ENCODE data around the gene STARD3NL. TPM values are rescaled to one million over a fixed set of nuclear protein-coding genes. Genes with fewer than 3 reads are reported as not detected.

The STARD3NL gene
- total and polyA plus RNA-seq, 2 donors = 28.8 to 34.0 TPM

DNA sequence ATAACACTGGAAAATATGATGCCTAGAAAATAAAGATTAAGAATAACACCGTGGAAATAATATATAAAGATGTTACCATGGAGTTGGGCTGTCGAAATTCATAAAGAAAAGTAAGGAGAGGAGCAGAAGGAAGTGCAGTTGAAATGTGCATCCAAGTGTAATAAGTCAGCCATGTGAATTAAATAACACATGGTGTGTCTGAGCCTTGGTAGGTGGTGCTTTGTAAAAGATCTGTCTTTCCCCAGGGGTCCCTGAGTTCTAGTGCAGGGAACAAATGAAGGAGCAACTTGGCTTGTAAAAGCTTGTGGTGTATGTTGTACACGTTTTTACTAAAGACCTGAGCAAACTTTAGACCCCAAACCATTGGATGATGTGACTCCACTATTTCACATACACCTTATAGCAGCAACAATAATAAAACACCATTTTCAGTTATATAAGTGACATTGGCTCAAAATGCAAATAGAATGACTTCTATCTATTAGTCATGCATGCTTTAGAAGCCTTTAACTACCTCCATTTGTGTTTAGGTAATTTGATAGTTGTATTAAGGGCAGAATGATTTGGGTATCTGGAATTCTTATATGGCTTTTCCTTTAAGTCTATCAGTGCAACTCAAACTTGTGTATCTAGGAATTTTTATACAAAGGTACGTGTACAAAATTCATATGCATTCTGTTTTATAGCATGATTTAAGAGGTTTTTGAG lies 11.3 kb downstream of the STARD3NL start:
- Histone ChIP-seq H3K27me3 (ENCODE audit: control insufficient read depth in 2 of 2, insufficient read depth in 1 of 2, low read length in 1 of 2) (no peaks in the 10 kb centered on the region), H3K4me1 (ENCODE audit: control insufficient read depth in 2 of 2, insufficient read depth in 2 of 2, low read length in 2 of 2) (no peaks in the 10 kb centered on the region), H3K36me3 (ENCODE audit: control insufficient read depth in 2 of 2, insufficient read depth in 2 of 2, low read length in 1 of 2) (no peaks in the 10 kb centered on the region), H3K9me3 (ENCODE audit: control insufficient read depth in 2 of 2, insufficient read depth in 1 of 2, low read length in 1 of 2) (no peaks in the 10 kb centered on the region), H3K27ac (ENCODE audit: low read depth in 1 of 2, low read length in 1 of 2) (no peak overlapping the region), H3K4me3 (ENCODE audit: low read length in 2 of 2) (no peak overlapping the region)
- 88% methylated on average over 4 of the region's 4 CpGs for WGBS
- no peak for DNase-seq (ENCODE audit: low read depth in 6 of 9, low spot score in 9 of 9)

DNA sequence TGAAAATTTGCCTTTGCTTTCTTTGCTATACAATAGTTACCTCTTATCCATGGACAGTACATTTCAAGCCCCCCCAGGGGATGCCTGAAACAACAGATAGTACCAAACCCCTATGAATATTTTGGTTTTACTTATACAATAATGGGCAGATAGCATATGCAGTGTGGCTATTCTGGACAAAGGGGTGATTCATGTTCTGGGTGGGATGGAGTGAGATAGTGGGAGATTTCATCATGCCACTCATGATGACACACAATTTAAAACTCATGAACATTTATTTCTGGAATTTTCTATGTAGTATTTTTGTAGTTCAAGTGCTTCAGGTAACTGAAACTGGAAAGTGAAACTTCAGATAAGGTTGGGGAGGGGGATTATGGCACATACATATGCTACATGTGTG lies 12.0 kb downstream of the STARD3NL start:
- no peak overlapping the region for H3K27ac ChIP-seq (ENCODE audit: low read depth in 1 of 2, low read length in 1 of 2)
- H3K4me3 ChIP-seq (ENCODE audit: low read length in 2 of 2) = no peak overlapping the region
- H3K9me3 ChIP-seq (ENCODE audit: control insufficient read depth in 2 of 2, insufficient read depth in 1 of 2, low read length in 1 of 2) = no peaks in the 10 kb centered on the region
- H3K27me3 ChIP-seq (ENCODE audit: control insufficient read depth in 2 of 2, insufficient read depth in 1 of 2, low read length in 1 of 2) = no peaks in the 10 kb centered on the region
- H3K36me3 ChIP-seq (ENCODE audit: control insufficient read depth in 2 of 2, insufficient read depth in 2 of 2, low read length in 1 of 2) = no peaks in the 10 kb centered on the region
- H3K4me1 ChIP-seq (ENCODE audit: control insufficient read depth in 2 of 2, insufficient read depth in 2 of 2, low read length in 2 of 2) = no peaks in the 10 kb centered on the region
- no peak for DNase-seq (ENCODE audit: low read depth in 6 of 9, low spot score in 9 of 9)

DNA sequence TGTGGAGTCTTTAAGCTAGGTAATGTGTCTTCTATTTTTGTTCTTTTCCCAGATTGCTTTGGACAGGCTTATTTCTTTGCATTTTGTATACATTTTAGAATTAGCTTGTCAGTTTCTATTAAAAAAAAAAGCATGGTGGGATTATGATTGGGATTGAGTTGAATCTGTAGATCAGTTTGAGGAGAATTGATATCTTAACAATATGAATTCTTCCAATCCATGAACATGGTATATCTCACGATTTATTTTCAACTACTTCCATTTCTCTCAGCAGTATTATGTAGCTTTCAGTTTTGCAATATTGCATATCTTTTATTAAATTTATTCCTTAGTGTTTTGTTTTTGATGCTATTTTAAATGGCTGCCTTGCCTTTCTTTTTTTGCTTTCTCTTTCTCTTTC lies 13.7 kb downstream of the STARD3NL start:
- Histone ChIP-seq H3K4me1 (ENCODE audit: control insufficient read depth in 2 of 2, insufficient read depth in 2 of 2, low read length in 2 of 2) (no peaks in the 10 kb centered on the region), H3K4me3 (ENCODE audit: low read length in 2 of 2) (no peak overlapping the region), H3K9me3 (ENCODE audit: control insufficient read depth in 2 of 2, insufficient read depth in 1 of 2, low read length in 1 of 2) (no peaks in the 10 kb centered on the region), H3K36me3 (ENCODE audit: control insufficient read depth in 2 of 2, insufficient read depth in 2 of 2, low read length in 1 of 2) (no peaks in the 10 kb centered on the region), H3K27ac (ENCODE audit: low read depth in 1 of 2, low read length in 1 of 2) (no peak overlapping the region), H3K27me3 (ENCODE audit: control insufficient read depth in 2 of 2, insufficient read depth in 1 of 2, low read length in 1 of 2) (no peaks in the 10 kb centered on the region)
- no peak for DNase-seq (ENCODE audit: low read depth in 6 of 9, low spot score in 9 of 9)
- 97% methylated on average over 1 of the region's 1 CpG for WGBS

DNA sequence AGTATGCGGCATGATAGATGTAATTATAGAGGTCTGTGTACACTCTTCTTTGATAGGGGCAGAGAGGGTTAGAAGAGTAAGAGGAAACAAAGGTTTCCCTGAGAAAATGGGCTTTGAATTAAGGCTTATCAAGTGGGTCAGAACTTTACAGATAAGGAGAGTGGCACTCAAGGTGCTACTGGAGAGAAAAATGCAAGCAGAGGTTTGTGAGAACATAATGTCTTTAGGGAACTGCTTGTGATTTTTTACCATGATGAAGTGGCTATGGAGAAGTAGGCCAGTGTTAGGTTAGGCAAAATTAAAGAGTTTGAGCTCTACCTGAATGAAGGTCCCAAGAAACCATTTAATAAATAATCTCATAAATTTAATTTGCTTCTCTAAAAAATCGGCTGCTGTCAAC lies 14.3 kb downstream of the STARD3NL start:
- DNase-seq (ENCODE audit: low read depth in 6 of 9, low spot score in 9 of 9) = no peak
- no peaks in the 10 kb centered on the region for H3K27me3 ChIP-seq (ENCODE audit: control insufficient read depth in 2 of 2, insufficient read depth in 1 of 2, low read length in 1 of 2)
- H3K4me1 ChIP-seq (ENCODE audit: control insufficient read depth in 2 of 2, insufficient read depth in 2 of 2, low read length in 2 of 2) = no peaks in the 10 kb centered on the region
- H3K27ac ChIP-seq (ENCODE audit: low read depth in 1 of 2, low read length in 1 of 2) = no peak overlapping the region
- no peaks in the 10 kb centered on the region for H3K9me3 ChIP-seq (ENCODE audit: control insufficient read depth in 2 of 2, insufficient read depth in 1 of 2, low read length in 1 of 2)
- H3K36me3 ChIP-seq (ENCODE audit: control insufficient read depth in 2 of 2, insufficient read depth in 2 of 2, low read length in 1 of 2) = no peaks in the 10 kb centered on the region
- no peak overlapping the region for H3K4me3 ChIP-seq (ENCODE audit: low read length in 2 of 2)
- WGBS = 98% methylated on average over 2 of the region's 2 CpGs

DNA sequence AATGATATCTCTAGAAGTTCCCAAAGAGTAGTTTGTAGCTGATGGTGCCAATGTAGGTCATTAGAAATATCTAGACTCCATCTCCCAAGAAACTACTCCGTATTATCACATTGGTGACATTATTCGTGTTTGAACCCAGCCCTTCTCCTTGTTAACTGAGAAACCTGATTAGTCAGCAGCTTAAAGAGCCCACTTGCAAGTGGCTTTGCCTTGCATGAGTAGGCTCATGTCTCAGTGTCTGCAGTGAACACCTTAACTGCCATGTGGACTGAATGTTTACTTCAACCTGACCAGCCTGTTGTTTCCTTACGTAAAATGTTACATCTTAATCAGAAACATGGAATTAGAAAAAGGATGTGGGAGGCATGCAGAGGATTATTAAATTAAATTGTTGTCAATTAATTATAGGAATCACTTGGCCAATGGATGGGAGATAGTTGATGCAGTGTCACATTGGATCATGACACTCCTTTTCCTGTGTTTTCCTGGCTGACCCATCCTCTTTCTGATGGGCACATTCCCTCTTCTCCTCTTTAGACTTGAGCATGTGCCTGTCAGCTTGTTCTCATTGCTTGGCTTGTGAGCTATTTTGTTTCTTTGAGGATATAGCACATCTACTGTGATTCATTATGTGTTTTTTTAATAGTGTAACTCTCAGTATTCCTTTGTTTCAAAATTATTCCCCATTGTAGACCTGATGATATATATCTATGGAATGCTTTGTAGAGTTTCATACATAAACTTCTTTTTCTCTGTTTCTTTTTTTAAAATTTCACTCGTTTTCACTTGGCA lies 18.0 kb downstream of the STARD3NL start:
- no peak for DNase-seq (ENCODE audit: low read depth in 6 of 9, low spot score in 9 of 9)
- H3K27ac ChIP-seq (ENCODE audit: low read depth in 1 of 2, low read length in 1 of 2) = no peak overlapping the region
- no peak overlapping the region for H3K4me3 ChIP-seq (ENCODE audit: low read length in 2 of 2)
- H3K9me3 ChIP-seq (ENCODE audit: control insufficient read depth in 2 of 2, insufficient read depth in 1 of 2, low read length in 1 of 2) = no peaks in the 10 kb centered on the region
- no peaks in the 10 kb centered on the region for H3K27me3 ChIP-seq (ENCODE audit: control insufficient read depth in 2 of 2, insufficient read depth in 1 of 2, low read length in 1 of 2)
- H3K4me1 ChIP-seq (ENCODE audit: control insufficient read depth in 2 of 2, insufficient read depth in 2 of 2, low read length in 2 of 2) = no peaks in the 10 kb centered on the region
- no peaks in the 10 kb centered on the region for H3K36me3 ChIP-seq (ENCODE audit: control insufficient read depth in 2 of 2, insufficient read depth in 2 of 2, low read length in 1 of 2)
- WGBS = 93% methylated on average over 4 of the region's 4 CpGs

DNA sequence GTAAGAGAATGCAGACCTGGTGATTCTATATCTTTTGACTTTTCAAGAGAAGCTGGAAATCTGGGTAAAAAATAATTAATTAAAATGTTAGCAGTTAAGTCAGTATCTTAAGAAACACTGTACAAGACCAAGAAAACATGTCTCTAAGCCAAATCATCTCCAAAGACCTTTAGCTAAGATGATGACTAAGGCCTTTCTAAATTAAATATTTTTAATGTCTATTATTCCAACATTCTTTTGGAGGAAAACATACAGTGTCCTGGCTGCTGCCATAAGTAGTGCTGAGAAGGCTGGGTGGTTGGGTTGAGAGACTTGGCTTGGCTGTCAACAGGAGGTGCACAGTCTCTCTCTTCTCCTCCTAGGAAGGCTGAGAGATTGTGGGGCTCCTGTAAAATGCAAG lies 20.3 kb downstream of the STARD3NL start:
- H3K4me1 ChIP-seq (ENCODE audit: control insufficient read depth in 2 of 2, insufficient read depth in 2 of 2, low read length in 2 of 2) = no peaks in the 10 kb centered on the region
- DNase-seq (ENCODE audit: low read depth in 6 of 9, low spot score in 9 of 9) = no peak
- H3K36me3 ChIP-seq (ENCODE audit: control insufficient read depth in 2 of 2, insufficient read depth in 2 of 2, low read length in 1 of 2) = no peaks in the 10 kb centered on the region
- no peaks in the 10 kb centered on the region for H3K9me3 ChIP-seq (ENCODE audit: control insufficient read depth in 2 of 2, insufficient read depth in 1 of 2, low read length in 1 of 2)
- H3K4me3 ChIP-seq (ENCODE audit: low read length in 2 of 2) = no peak overlapping the region
- H3K27ac ChIP-seq (ENCODE audit: low read depth in 1 of 2, low read length in 1 of 2) = no peak overlapping the region
- no peaks in the 10 kb centered on the region for H3K27me3 ChIP-seq (ENCODE audit: control insufficient read depth in 2 of 2, insufficient read depth in 1 of 2, low read length in 1 of 2)

DNA sequence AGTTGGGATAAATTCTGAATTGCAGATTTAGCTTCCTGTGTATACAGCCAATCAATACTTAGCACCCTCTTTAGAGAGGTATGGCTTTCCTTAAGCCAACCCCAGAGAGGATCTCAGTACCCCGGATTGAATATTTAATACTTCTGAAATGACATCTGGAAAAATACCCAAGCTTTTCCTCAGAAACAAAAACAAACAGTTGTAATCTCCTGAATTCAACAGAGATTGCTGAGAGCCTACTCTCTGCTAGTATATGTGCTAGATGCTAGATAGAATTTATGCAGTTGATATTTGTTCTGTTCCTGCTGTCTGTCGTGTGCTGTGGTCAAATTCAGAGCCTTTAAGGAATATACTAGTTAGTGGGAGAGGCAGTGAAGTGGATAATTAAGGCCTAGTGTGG lies 21.1 kb downstream of the STARD3NL start:
- 90% methylated on average over 2 of the region's 2 CpGs for WGBS
- no peaks in the 10 kb centered on the region for H3K4me1 ChIP-seq (ENCODE audit: control insufficient read depth in 2 of 2, insufficient read depth in 2 of 2, low read length in 2 of 2)
- H3K27me3 ChIP-seq (ENCODE audit: control insufficient read depth in 2 of 2, insufficient read depth in 1 of 2, low read length in 1 of 2) = no peaks in the 10 kb centered on the region
- no peaks in the 10 kb centered on the region for H3K9me3 ChIP-seq (ENCODE audit: control insufficient read depth in 2 of 2, insufficient read depth in 1 of 2, low read length in 1 of 2)
- no peak overlapping the region for H3K4me3 ChIP-seq (ENCODE audit: low read length in 2 of 2)
- no peak overlapping the region for H3K27ac ChIP-seq (ENCODE audit: low read depth in 1 of 2, low read length in 1 of 2)
- no peak for DNase-seq (ENCODE audit: low read depth in 6 of 9, low spot score in 9 of 9)
- H3K36me3 ChIP-seq (ENCODE audit: control insufficient read depth in 2 of 2, insufficient read depth in 2 of 2, low read length in 1 of 2) = no peaks in the 10 kb centered on the region

DNA sequence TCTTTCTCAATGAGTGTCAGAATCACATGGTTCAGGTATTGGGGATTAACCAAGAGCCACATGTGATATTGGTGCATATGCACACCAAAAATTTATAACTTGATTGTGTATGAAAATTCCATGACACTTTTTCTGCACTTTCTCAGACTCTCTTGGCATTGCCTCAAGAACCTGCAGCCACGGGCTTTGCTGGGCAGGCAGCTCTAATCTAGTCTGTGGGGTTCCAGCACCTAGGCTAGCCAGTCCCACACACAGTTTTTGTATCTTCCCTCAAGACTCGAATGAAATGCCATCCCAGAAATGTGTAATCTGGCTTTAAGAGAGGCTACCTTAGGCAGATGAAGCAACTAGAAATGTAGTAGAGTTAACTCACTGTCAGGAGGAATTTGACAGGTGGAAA lies 21.7 kb downstream of the STARD3NL start:
- 93% methylated on average over 2 of the region's 2 CpGs for WGBS
- no peaks in the 10 kb centered on the region for H3K4me1 ChIP-seq (ENCODE audit: control insufficient read depth in 2 of 2, insufficient read depth in 2 of 2, low read length in 2 of 2)
- H3K27me3 ChIP-seq (ENCODE audit: control insufficient read depth in 2 of 2, insufficient read depth in 1 of 2, low read length in 1 of 2) = no peaks in the 10 kb centered on the region
- DNase-seq (ENCODE audit: low read depth in 6 of 9, low spot score in 9 of 9) = no peak
- H3K4me3 ChIP-seq (ENCODE audit: low read length in 2 of 2) = no peak overlapping the region
- no peak overlapping the region for H3K27ac ChIP-seq (ENCODE audit: low read depth in 1 of 2, low read length in 1 of 2)
- H3K9me3 ChIP-seq (ENCODE audit: control insufficient read depth in 2 of 2, insufficient read depth in 1 of 2, low read length in 1 of 2) = no peaks in the 10 kb centered on the region
- no peaks in the 10 kb centered on the region for H3K36me3 ChIP-seq (ENCODE audit: control insufficient read depth in 2 of 2, insufficient read depth in 2 of 2, low read length in 1 of 2)

DNA sequence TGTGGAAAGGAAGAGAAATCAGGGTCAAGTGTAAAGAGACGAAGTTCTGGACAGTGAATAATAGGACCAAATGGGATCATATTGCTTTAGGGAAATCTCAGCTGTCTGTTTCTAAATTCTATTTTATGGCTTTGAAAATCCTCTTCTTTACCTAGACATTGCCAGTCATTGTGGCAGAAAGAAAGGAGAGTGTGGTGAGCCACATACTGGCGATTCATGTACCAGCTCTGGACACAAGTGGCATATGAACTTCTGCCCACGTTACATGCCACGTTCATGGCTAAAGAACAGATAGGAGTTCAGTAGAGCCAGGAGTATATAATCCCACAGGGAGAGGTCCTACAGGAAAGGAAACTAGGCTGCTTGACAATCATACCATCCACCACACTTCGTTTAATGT lies 28.0 kb downstream of the STARD3NL start:
- Histone ChIP-seq H3K4me1 (ENCODE audit: control insufficient read depth in 2 of 2, insufficient read depth in 2 of 2, low read length in 2 of 2) (no peaks in the 10 kb centered on the region), H3K36me3 (ENCODE audit: control insufficient read depth in 2 of 2, insufficient read depth in 2 of 2, low read length in 1 of 2) (peaks cover 0 to 7% of the 10 kb centered on the region in 2 donors), H3K27me3 (ENCODE audit: control insufficient read depth in 2 of 2, insufficient read depth in 1 of 2, low read length in 1 of 2) (no peaks in the 10 kb centered on the region), H3K4me3 (ENCODE audit: low read length in 2 of 2) (no peak overlapping the region), H3K27ac (ENCODE audit: low read depth in 1 of 2, low read length in 1 of 2) (no peak overlapping the region), H3K9me3 (ENCODE audit: control insufficient read depth in 2 of 2, insufficient read depth in 1 of 2, low read length in 1 of 2) (no peaks in the 10 kb centered on the region)
- 87% methylated on average over 5 of the region's 5 CpGs for WGBS
- no peak for DNase-seq (ENCODE audit: low read depth in 6 of 9, low spot score in 9 of 9)
